HG03280 (cell line): ENCODE measurements around the gene UBE2V1.

Experiments used
- ATAC-seq: cut with Tn5 transposase; IDR thresholded peaks from one replicate; pipeline ENCODE4 v1.9.1; 2021; ENCODE audit warnings: mild to moderate bottlenecking, moderate library complexity; ENCODE audit not compliant: unreplicated experiment

Gene UBE2V1

GRCh38 chr20:50049442-50050026 is 63.4 kb downstream of the UBE2V1 start:
- ATAC-seq: no peak

GRCh38 chr20:50048420-50049166 is 64.4 kb downstream of the UBE2V1 start:
- ATAC-seq: no peak

DNA sequence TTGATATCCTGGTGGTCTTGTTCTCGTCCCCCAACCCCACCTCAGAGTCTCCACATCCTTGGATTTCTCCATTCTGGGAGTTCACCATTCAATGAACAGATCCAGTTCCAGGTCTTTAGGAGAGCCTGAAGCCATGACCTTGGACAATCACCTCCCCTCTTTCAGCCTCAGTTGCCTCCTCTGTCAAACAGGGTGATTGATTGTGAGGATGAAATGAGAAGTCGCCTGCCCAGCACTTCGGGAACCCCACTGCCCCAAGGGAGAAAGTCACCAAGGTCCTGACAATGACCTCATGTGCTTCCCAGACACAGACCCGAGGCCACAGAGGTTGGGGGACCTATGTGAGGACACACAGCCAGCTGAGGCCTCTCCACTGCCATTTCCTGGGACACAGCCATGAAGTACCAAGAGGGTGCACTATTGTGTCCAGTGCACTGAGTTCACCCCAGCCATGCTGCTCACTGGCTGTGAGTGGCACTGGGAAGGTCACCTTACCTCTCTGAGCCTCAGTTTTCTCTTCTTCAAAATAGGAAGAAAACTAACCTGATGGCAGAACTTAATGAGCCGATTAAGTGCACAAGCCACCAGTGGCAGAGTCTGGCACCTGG is 68.5 kb downstream of the UBE2V1 start:
- ATAC-seq: no peak

DNA sequence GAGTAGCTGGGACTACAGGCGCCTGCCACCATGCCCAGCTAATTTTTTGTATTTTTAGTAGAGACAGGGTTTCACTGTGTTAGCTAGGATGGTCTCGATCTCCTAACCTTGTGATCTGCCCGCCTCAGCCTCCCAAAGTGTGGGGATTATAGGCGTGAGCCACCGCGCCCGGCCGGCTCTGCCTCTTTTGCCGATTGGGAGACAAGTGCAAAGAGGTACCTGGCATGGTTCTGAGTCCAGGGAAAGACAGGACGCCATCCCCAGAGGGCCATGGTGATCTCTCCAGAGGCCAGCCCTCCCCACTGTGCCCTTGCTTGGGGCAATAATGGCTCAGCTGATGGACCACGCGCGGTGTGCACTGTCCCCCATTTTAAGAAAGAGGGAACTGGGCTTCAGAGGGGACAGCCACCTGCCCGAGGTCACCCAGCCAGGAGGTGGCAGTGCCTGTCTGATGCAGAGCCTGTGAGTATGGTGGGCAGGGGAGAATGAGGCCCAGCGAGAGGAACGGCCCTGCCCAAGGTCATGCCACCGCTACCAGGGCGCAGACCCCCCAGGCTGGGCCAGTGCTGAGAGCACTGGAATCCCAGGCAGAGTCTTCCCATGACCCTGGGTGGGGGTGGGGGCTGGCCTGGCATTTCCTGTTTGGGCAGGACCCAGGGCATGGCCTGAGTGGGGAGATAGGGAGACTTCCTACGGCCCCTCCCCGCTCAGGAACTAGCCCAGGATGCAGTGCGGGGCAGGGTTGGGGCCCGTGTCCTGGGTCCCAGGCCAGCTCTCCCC is 69.2 kb downstream of the UBE2V1 start:
- no peak for ATAC-seq

- ATAC-seq: no peak
Observed at GRCh38 chr20:50042370-50043313, 70.3 kb downstream of the UBE2V1 start.

DNA sequence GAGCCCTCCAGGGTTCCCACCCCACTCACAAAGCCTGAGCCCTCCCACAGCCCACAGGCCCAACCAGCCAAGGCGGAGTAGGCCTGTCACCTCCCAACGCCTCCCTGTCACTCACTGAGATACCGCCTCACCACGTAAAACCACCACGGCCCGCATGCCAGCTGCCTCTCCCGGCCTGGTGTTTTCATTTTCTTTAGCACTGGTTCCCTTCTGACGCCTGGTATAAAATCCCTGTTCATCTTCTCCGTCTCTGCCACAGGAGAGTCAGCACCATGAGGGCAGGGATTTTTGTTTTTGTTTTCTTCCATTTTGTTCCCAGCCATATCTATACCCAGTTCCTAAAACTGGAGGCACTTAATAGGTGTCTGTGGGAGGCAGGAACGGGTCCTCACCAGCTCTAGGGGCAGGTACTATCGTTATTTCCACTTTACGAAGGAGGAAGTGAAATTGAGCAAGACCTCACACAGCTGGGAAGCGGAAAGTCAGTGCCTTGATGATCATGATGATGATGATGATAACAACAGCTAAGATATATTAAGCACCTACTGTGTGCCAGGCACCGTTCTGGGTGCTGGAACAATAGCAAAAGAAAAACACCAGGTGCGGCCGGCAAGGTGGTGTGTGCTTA is 71.6 kb downstream of the UBE2V1 start:
- no peak for ATAC-seq

DNA sequence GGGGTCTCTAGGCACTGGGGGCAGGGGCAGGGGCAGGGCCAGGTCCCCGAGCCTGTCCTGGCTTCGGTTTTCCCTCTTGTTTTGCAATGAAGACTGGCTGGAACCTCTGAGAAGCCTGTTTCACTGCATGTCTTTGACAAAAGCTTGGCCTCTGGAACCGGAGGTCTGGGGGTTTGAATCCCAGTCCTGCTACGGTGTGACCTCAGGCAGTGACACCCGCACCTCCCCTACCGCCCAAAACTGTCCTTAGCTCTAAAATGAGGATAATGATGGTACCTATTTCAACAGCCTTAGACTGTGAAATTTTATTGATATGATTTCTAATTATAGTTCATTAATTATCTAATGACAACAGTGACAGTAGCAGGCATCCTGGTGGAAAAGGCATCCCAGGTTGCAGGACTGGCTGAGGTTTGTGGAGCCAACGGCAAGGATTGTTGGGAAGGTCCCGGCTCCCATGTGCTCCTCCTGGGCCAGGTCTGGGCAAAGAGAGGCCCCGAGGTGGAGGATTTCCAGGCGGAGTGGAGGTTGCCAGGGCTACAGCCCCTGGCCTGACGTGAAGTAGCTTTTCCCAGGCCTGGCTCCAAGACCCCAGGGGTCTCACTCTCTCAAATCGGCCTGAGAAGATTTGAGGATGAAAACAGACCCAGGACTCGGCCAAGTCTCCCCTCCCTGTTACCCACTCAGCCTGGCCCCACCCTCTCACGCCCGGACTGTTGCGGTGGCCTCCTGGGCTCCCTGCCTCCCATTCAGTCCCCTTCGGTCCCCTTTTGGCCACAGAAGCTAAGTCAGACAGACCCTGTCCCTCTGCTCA is 72.3 kb downstream of the UBE2V1 start:
- ATAC-seq: no peak

DNA sequence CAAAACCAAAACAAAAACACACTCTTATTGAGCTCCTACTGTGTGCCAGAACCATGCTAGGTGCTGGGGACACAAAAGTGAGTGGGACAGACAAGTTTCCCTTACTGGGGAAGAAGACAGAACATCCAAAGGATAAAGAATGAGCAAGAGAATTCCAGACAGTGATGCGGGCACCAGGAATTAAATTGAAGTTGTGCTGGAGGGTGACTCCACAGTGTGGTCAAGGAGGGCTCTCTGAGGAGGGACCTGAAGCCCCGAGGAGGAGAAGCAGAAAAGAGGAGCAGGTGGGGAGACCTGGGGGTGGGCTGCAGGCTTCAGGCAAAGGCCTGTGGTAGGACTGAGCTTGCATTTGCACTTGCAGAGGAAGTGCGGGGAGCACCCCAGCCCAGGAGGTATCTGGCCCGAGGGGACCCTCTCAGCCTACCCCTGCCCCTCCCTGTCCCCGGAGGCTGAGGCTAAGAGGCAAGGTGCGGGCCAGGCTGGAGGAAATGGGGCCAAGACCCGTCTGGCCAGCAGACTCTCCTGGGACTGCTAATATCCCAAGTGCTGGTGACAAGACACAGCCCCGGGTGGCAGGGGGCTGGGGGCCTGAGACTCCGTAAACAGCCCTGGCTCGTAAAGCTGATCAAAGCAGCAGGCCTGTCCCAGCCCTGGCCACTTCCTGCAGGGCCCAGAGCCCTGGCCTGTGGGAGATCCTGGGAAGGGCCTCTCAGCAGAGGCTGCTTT is 73.1 kb downstream of the UBE2V1 start:
- ATAC-seq: no peak

DNA sequence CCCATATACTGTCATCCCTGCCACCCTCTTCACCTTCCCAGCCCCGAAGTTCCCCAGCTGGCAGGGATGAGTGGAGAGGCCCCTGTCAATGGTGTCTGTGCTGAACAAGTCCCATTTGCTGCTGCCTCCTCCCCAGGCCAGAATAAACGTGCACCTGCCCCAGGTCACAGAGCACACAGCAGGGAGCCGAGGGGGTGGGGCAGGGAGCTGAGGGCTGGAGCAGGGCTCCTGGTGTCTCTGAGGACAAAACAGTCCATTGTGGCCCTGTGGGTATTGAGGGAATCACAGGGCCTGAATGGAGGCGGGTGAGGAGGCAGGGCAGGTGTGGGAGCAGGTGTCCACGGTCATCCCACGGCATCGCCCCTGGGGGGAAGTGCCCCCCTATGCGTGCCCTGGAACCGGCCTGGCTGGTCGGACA is 74.4 kb downstream of the UBE2V1 start:
- ATAC-seq: no peak

DNA sequence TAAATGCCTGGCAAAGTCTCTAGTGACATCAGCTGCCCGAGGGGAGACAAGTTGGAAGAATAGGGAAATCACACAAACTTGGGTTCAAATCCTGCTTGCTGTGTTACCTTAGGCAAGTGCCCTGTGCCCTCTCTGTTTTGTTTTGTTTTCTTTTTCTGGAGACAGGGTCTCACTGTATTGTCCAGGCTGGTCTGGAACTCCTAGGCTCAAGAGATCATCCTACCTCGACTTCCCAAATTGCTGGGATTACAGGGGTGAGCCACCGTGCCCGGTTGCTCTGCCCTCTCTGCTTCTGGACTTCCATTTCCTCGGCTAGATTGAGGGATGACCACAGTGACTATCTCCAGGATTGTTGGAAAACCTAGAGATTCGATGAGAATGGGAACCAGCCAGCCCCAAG is 74.8 kb downstream of the UBE2V1 start:
- no peak for ATAC-seq

DNA sequence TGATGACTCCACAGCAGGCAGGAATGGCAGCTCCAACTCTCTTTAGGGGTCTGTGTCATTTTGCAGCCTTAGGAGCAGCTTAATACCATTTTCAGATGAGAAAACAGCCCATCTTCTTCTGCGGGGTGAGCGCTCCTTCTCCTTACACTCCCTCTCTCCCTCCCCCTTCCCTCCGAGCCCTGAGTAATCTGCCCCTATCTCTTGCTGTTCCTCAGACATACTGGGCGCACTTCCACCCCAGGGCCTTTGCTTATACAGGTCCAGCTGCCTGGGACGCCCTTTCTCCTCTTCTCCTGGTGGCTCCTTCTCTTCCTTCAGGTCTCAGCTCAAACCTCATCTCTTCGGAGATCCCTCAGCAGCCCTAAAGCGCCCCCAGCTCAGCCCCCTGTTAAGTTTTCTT is 75.4 kb downstream of the UBE2V1 start:
- ATAC-seq: no peak

GRCh38 chr20:50037123-50037522 is 75.8 kb downstream of the UBE2V1 start:
- no peak for ATAC-seq

DNA sequence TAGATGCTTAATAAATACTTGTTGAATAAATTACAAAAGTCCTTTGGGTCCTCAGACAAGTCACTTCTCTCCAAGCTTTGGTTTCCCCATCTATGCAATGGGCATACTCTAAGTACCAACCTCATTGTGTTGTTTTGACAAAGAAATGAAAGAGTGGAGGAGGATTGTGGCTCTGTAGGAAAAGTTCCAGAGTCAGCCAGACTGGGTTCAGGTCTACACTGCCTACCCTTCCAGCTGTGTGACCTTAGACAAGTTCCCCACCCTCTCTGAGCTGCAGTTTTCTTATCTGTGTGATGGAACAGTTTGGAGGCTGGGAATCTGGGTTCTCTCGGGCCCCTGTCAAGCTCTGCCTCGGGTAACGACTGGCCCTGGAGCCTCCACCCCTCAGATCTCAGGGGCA is 76.2 kb downstream of the UBE2V1 start:
- no peak for ATAC-seq

- ATAC-seq: no peak
Observed at GRCh38 chr20:50034567-50035180, 78.3 kb downstream of the UBE2V1 start.

DNA sequence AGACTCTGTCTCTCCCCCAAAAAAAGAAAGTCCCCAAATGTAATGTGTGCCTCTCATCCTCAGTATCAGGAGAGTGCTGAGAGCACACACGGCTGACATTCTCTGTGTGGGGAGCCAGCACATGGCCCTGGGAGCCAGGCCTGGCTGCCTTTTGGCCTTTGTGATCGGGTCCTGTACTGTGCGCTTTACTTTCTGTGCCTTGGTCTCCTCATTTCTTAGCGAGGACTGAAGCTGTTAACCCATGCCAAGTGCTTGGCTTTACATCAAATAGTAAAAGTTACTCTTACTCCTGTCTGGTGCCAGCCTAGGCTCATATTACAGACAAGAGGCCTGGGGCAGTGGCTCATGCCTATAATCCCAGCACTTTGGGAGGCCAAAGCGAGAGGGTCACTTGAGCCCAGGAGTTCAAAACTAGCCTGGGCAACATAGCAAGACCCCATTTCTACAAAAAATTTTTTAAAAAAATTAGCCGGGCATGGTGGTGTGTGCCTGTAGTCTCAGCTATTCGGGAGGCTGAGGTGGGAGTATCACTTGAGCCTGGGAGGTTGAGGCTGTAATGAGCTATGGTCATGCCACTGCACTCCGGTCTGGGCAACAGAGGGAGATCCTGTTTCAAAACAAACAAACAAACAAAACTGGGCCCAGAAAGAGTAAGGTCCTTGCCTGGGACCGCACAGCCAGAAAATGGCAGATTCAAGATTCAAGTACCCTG is 79.8 kb downstream of the UBE2V1 start:
- ATAC-seq: no peak
